Mucosa of descending colon (tissue), 3 donors: ENCODE data around the gene CHD6. TPM values are rescaled to one million over a fixed set of nuclear protein-coding genes. Genes with fewer than 3 reads are reported as not detected.

ENCODE experiments used
- ATAC-seq: fragments of 200-7000 bp; cut with Tn5 transposase; one replicate; pipeline ENCODE4 v1.9.1; 2020; ENCODE audit warnings: mild to moderate bottlenecking, moderate library complexity
- DNase-seq, 3 donors: peaks; one replicate each; pipeline ENCODE4 v3.0.0-alpha.2; 2020
- H3K36me3 ChIP-seq: fragments of 200-600 bp; one replicate; pipeline ENCODE4 v1.8.0; 2021; ENCODE audit warnings: low read depth, mild to moderate bottlenecking
- H3K4me1 ChIP-seq: fragments of 200-600 bp; one replicate; pipeline ENCODE4 v1.8.0; 2021; ENCODE audit warnings: low read depth, mild to moderate bottlenecking
- H3K4me3 ChIP-seq: fragments of 200-600 bp; one replicate; pipeline ENCODE4 v1.8.0; 2021; ENCODE audit warnings: mild to moderate bottlenecking
- H3K9me3 ChIP-seq: fragments of 200-600 bp; one replicate; pipeline ENCODE4 v1.8.0; 2021; ENCODE audit warnings: mild to moderate bottlenecking
- CTCF ChIP-seq: fragments of 200-600 bp; IDR thresholded peaks from one replicate; pipeline ENCODE4 v1.8.0; 2022; ENCODE audit warnings: antibody characterized with exemption, mild to moderate bottlenecking
- intact Hi-C, 2 donors: fragments of 100-400 bp; cut with DNase I in 1 of 2; cut with micrococcal nuclease in 1 of 2; formaldehyde crosslinking; loops; one replicate each; pipeline versions ENCODE4 v1.11.0 to v1.11.1; 2022; cut with DNase I, micrococcal nuclease
- total RNA-seq, 3 donors: library from RNA; stranded (reverse); fragmentation: NEBNext Ultra II Directional in 2 of 3; extraction: Animal tissue kit (Norgen Biotek cat#: 25700) in 2 of 3; gene quantifications; one replicate each; pipeline versions ENCODE4 v1.2.1 to v1.2.4, GENCODE V29; 2021 to 2023
- donor health status: DM: no; HTN: no; CAD: no; lungs with moderate emphysema.
- donor health status: DM: no; HTN: no; CAD: no.
- donor health status: DM: no; HTN: yes; CAD: no.

The CHD6 gene
- total RNA-seq, 3 donors from 2014 or later, result 33.8 to 53.6 (median 43.8) TPM

GRCh38 chr20:41494451-41494850 is 123.7 kb downstream of the CHD6 start:
- intact Hi-C loops, result no loop called here
- Histone ChIP-seq H3K4me1 (no peaks in the 10 kb centered on the region), H3K4me3 (no peak overlapping the region), H3K9me3 (no peaks in the 10 kb centered on the region), H3K36me3 (no peaks in the 10 kb centered on the region)
- DNase-seq (no peak), ATAC-seq (no peak)
- no peak for TF ChIP-seq CTCF

- no peak for TF ChIP-seq CTCF
- H3K36me3 ChIP-seq, result no peaks in the 10 kb centered on the region
These were observed 134.6 kb downstream of the CHD6 start for GRCh38 chr20:41483553-41483930.

GRCh38 chr20:41482647-41483552 is 135.3 kb downstream of the CHD6 start:
- no peak for TF ChIP-seq CTCF
- intact Hi-C loops, result no loop called here
- Histone ChIP-seq H3K9me3 (no peaks in the 10 kb centered on the region), H3K4me3 (no peak overlapping the region), H3K36me3 (no peaks in the 10 kb centered on the region), H3K4me1 (no peaks in the 10 kb centered on the region)
- DNase-seq (no peak), ATAC-seq (no peak)

More at GRCh38 chr20:41483553-41483930, 134.6 kb downstream of the CHD6 start:
- no peak overlapping the region for H3K4me3 ChIP-seq
- intact Hi-C loops, result no loop called here
- DNase-seq, result no peak
- H3K4me1 ChIP-seq, result no peaks in the 10 kb centered on the region
- no peaks in the 10 kb centered on the region for H3K9me3 ChIP-seq
- ATAC-seq, result no peak

- no peak overlapping the region for H3K4me3 ChIP-seq
- no peaks in the 10 kb centered on the region for H3K4me1 ChIP-seq
- ATAC-seq (peak; percentile 68), DNase-seq (peak in 1 of 3 donors; percentile 20)
- TF ChIP-seq CTCF, result no peak
- no peaks in the 10 kb centered on the region for H3K36me3 ChIP-seq
- intact Hi-C loops, result no loop called here
- no peaks in the 10 kb centered on the region for H3K9me3 ChIP-seq
These were observed 138.0 kb downstream of the CHD6 start for GRCh38 chr20:41480054-41480770.

- no peaks in the 10 kb centered on the region for H3K4me1 ChIP-seq
- intact Hi-C loops, result no loop called here
- no peaks in the 10 kb centered on the region for H3K36me3 ChIP-seq
- ATAC-seq (no peak), DNase-seq (no peak)
- no peaks in the 10 kb centered on the region for H3K9me3 ChIP-seq
- H3K4me3 ChIP-seq, result no peak overlapping the region
- TF ChIP-seq CTCF, result no peak
These were observed 139.1 kb downstream of the CHD6 start for GRCh38 chr20:41479113-41479512.
